Measurements from ENCODE around the gene SLC2A14.
"Not testable (repeated sequence)": the region's sequence is repeated elsewhere in the genome, so short reads cannot be mapped to it uniquely, and the experiment has no call there.

Gene SLC2A14

GRCh38 chr12:7847226-7848097 lies 25.3 kb downstream of the SLC2A14 start:
- not testable (repeated sequence) for H3K4me3 ChIP-seq (ENCODE audit: low read depth, low read length); H3K9me3 ChIP-seq (ENCODE audit: control insufficient read depth, insufficient read depth, low read depth, low read length); H3K36me3 ChIP-seq (ENCODE audit: control insufficient read depth, insufficient read depth, low read length); H3K27me3 ChIP-seq (ENCODE audit: control insufficient read depth, insufficient read depth, low read length)
- Histone ChIP-seq H3K9ac (ENCODE audit: low read length) (peak overlapping the region; percentile 61), H3K4me1 (ENCODE audit: control insufficient read depth, insufficient read depth, low read length) (peaks cover 35% of the 10 kb centered on the region), H3K27ac (ENCODE audit: low read depth, low read length) (peak overlapping the region; percentile 94)

GRCh38 chr12:7844116-7844515 lies 28.6 kb downstream of the SLC2A14 start:
- Histone ChIP-seq H3K36me3 (ENCODE audit: control insufficient read depth, insufficient read depth, low read length) (no peaks in the 10 kb centered on the region), H3K4me3 (ENCODE audit: low read depth, low read length) (peak overlapping the region; percentile 41; the same call in 1 of the 2 replicates), H3K4me1 (ENCODE audit: control insufficient read depth, insufficient read depth, low read length) (peaks cover 25% of the 10 kb centered on the region), H3K9me3 (ENCODE audit: control insufficient read depth, insufficient read depth, low read depth, low read length) (peaks cover 2% of the 10 kb centered on the region; the same call in 1 of the 2 replicates), H3K9ac (ENCODE audit: low read length) (peak overlapping the region; percentile 43), H3K27ac (ENCODE audit: low read depth, low read length) (peak overlapping the region; percentile 59; the same call in 1 of the 2 replicates), H3K27me3 (ENCODE audit: control insufficient read depth, insufficient read depth, low read length) (no peaks in the 10 kb centered on the region)

GRCh38 chr12:7843583-7843982 lies 29.1 kb downstream of the SLC2A14 start:
- not testable (repeated sequence) for H3K27me3 ChIP-seq (ENCODE audit: control insufficient read depth, insufficient read depth, low read length); H3K36me3 ChIP-seq (ENCODE audit: control insufficient read depth, insufficient read depth, low read length); H3K9me3 ChIP-seq (ENCODE audit: control insufficient read depth, insufficient read depth, low read depth, low read length)
- Histone ChIP-seq H3K27ac (ENCODE audit: low read depth, low read length) (peak overlapping the region; percentile 59; the same call in 1 of the 2 replicates), H3K4me1 (ENCODE audit: control insufficient read depth, insufficient read depth, low read length) (peaks cover 25% of the 10 kb centered on the region), H3K9ac (ENCODE audit: low read length) (peak overlapping the region; percentile 43), H3K4me3 (ENCODE audit: low read depth, low read length) (peak overlapping the region; percentile 41; the same call in 1 of the 2 replicates)

- not testable (repeated sequence) for H3K9ac ChIP-seq (ENCODE audit: low read length); H3K36me3 ChIP-seq (ENCODE audit: control insufficient read depth, insufficient read depth, low read length); H3K27ac ChIP-seq (ENCODE audit: low read depth, low read length); H3K4me3 ChIP-seq (ENCODE audit: low read depth, low read length); H3K27me3 ChIP-seq (ENCODE audit: control insufficient read depth, insufficient read depth, low read length); H3K9me3 ChIP-seq (ENCODE audit: control insufficient read depth, insufficient read depth, low read depth, low read length)
- H3K4me1 ChIP-seq (ENCODE audit: control insufficient read depth, insufficient read depth, low read length) = peaks cover 23% of the 10 kb centered on the region
These were observed 29.6 kb downstream of the SLC2A14 start for GRCh38 chr12:7843149-7843548.

GRCh38 chr12:7842444-7842843 lies 30.3 kb downstream of the SLC2A14 start:
- not testable (repeated sequence) for H3K36me3 ChIP-seq (ENCODE audit: control insufficient read depth, insufficient read depth, low read length); H3K4me3 ChIP-seq (ENCODE audit: low read depth, low read length); H3K9ac ChIP-seq (ENCODE audit: low read length); H3K27ac ChIP-seq (ENCODE audit: low read depth, low read length); H3K27me3 ChIP-seq (ENCODE audit: control insufficient read depth, insufficient read depth, low read length); H3K9me3 ChIP-seq (ENCODE audit: control insufficient read depth, insufficient read depth, low read depth, low read length)
- H3K4me1 ChIP-seq (ENCODE audit: control insufficient read depth, insufficient read depth, low read length) = peaks cover 22% of the 10 kb centered on the region

GRCh38 chr12:7839848-7840247 lies 32.9 kb downstream of the SLC2A14 start:
- H3K36me3 ChIP-seq (ENCODE audit: control insufficient read depth, insufficient read depth, low read length); H3K27ac ChIP-seq (ENCODE audit: low read depth, low read length); H3K4me3 ChIP-seq (ENCODE audit: low read depth, low read length); H3K9ac ChIP-seq (ENCODE audit: low read length); H3K9me3 ChIP-seq (ENCODE audit: control insufficient read depth, insufficient read depth, low read depth, low read length); H3K27me3 ChIP-seq (ENCODE audit: control insufficient read depth, insufficient read depth, low read length): not testable (repeated sequence)
- H3K4me1 ChIP-seq (ENCODE audit: control insufficient read depth, insufficient read depth, low read length) = peaks cover 11% of the 10 kb centered on the region

- H3K27ac ChIP-seq (ENCODE audit: low read depth, low read length); H3K4me3 ChIP-seq (ENCODE audit: low read depth, low read length); H3K36me3 ChIP-seq (ENCODE audit: control insufficient read depth, insufficient read depth, low read length); H3K27me3 ChIP-seq (ENCODE audit: control insufficient read depth, insufficient read depth, low read length); H3K4me1 ChIP-seq (ENCODE audit: control insufficient read depth, insufficient read depth, low read length); H3K9ac ChIP-seq (ENCODE audit: low read length); H3K9me3 ChIP-seq (ENCODE audit: control insufficient read depth, insufficient read depth, low read depth, low read length): not testable (repeated sequence)
These were observed 33.5 kb downstream of the SLC2A14 start for GRCh38 chr12:7839226-7839625.

GRCh38 chr12:7837366-7837765 lies 35.3 kb downstream of the SLC2A14 start:
- H3K27ac ChIP-seq (ENCODE audit: low read depth, low read length) = no peak overlapping the region
- no peaks in the 10 kb centered on the region for H3K27me3 ChIP-seq (ENCODE audit: control insufficient read depth, insufficient read depth, low read length)
- no peaks in the 10 kb centered on the region for H3K9me3 ChIP-seq (ENCODE audit: control insufficient read depth, insufficient read depth, low read depth, low read length)
- H3K4me3 ChIP-seq (ENCODE audit: low read depth, low read length) = no peak overlapping the region
- H3K4me1 ChIP-seq (ENCODE audit: control insufficient read depth, insufficient read depth, low read length) = peaks cover 12% of the 10 kb centered on the region
- H3K36me3 ChIP-seq (ENCODE audit: control insufficient read depth, insufficient read depth, low read length) = no peaks in the 10 kb centered on the region
- H3K9ac ChIP-seq (ENCODE audit: low read length) = no peak overlapping the region

GRCh38 chr12:7835766-7836165 lies 36.9 kb downstream of the SLC2A14 start:
- H3K9me3 ChIP-seq (ENCODE audit: control insufficient read depth, insufficient read depth, low read depth, low read length) = no peaks in the 10 kb centered on the region
- peaks cover 9% of the 10 kb centered on the region for H3K4me1 ChIP-seq (ENCODE audit: control insufficient read depth, insufficient read depth, low read length)
- no peaks in the 10 kb centered on the region for H3K27me3 ChIP-seq (ENCODE audit: control insufficient read depth, insufficient read depth, low read length)
- H3K27ac ChIP-seq (ENCODE audit: low read depth, low read length) = 0 out of 2 replicates have a peak overlapping the region, but pooled peaks have one; percentile 56
- H3K9ac ChIP-seq (ENCODE audit: low read length) = no peak overlapping the region
- no peak overlapping the region for H3K4me3 ChIP-seq (ENCODE audit: low read depth, low read length)
- no peaks in the 10 kb centered on the region for H3K36me3 ChIP-seq (ENCODE audit: control insufficient read depth, insufficient read depth, low read length)

GRCh38 chr12:7835116-7835515 lies 37.6 kb downstream of the SLC2A14 start:
- Histone ChIP-seq H3K36me3 (ENCODE audit: control insufficient read depth, insufficient read depth, low read length) (no peaks in the 10 kb centered on the region), H3K4me3 (ENCODE audit: low read depth, low read length) (no peak overlapping the region), H3K4me1 (ENCODE audit: control insufficient read depth, insufficient read depth, low read length) (peaks cover 9% of the 10 kb centered on the region), H3K27me3 (ENCODE audit: control insufficient read depth, insufficient read depth, low read length) (no peaks in the 10 kb centered on the region), H3K9me3 (ENCODE audit: control insufficient read depth, insufficient read depth, low read depth, low read length) (no peaks in the 10 kb centered on the region), H3K9ac (ENCODE audit: low read length) (no peak overlapping the region), H3K27ac (ENCODE audit: low read depth, low read length) (no peak overlapping the region)

GRCh38 chr12:7834701-7835100 lies 38.0 kb downstream of the SLC2A14 start:
- H3K27me3 ChIP-seq (ENCODE audit: control insufficient read depth, insufficient read depth, low read length) = no peaks in the 10 kb centered on the region
- no peaks in the 10 kb centered on the region for H3K36me3 ChIP-seq (ENCODE audit: control insufficient read depth, insufficient read depth, low read length)
- no peak overlapping the region for H3K9ac ChIP-seq (ENCODE audit: low read length)
- H3K4me1 ChIP-seq (ENCODE audit: control insufficient read depth, insufficient read depth, low read length) = peaks cover 9% of the 10 kb centered on the region
- no peak overlapping the region for H3K27ac ChIP-seq (ENCODE audit: low read depth, low read length)
- no peak overlapping the region for H3K4me3 ChIP-seq (ENCODE audit: low read depth, low read length)
- H3K9me3 ChIP-seq (ENCODE audit: control insufficient read depth, insufficient read depth, low read depth, low read length) = no peaks in the 10 kb centered on the region

Data from HUES6 (cell line).